ENCODE data around the gene CCDC102A.

The CCDC102A gene

GRCh38 chr16:57464523-57464922, 71.8 kb downstream of the CCDC102A start:
- H3K27ac ChIP-seq (ENCODE audit: low read depth, low read length), result no peak overlapping the region
- no peak overlapping the region for H3K9ac ChIP-seq (ENCODE audit: low read length)
- peaks cover 71% of the 10 kb centered on the region for H3K36me3 ChIP-seq (ENCODE audit: control insufficient read depth, insufficient read depth, low read length)
- peaks cover 3% of the 10 kb centered on the region; the same call in 1 of the 2 replicates for H3K4me1 ChIP-seq (ENCODE audit: control insufficient read depth, insufficient read depth, low read length)
- H3K4me3 ChIP-seq (ENCODE audit: low read depth, low read length), result no peak overlapping the region
- H3K9me3 ChIP-seq (ENCODE audit: control insufficient read depth, insufficient read depth, low read depth, low read length), result no peaks in the 10 kb centered on the region
- no peaks in the 10 kb centered on the region for H3K27me3 ChIP-seq (ENCODE audit: control insufficient read depth, insufficient read depth, low read length)

DNA sequence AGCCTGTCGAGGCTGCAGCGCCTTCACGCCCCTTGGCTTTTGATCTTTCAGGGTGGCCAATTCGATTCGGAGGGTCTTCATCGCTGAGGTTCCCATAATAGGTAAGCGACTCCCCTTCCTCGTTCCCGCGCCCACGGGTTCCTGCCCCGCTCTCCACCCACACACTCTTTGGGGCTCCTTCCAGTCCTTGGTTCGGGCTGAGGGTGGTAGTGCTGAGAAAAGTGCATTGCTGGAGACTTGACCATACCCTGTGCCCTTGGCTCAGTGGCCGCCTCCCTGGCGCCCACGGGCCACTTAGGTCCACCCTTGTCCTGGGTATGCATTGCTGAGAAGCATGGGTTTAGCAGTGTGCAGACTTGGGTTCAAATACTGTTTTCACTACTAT, 73.4 kb downstream of the CCDC102A start:
- peak overlapping the region; percentile 93 for H3K9ac ChIP-seq (ENCODE audit: low read length)
- H3K27me3 ChIP-seq (ENCODE audit: control insufficient read depth, insufficient read depth, low read length), result no peaks in the 10 kb centered on the region
- H3K27ac ChIP-seq (ENCODE audit: low read depth, low read length), result no peak overlapping the region; the same call in 1 of the 2 replicates
- H3K9me3 ChIP-seq (ENCODE audit: control insufficient read depth, insufficient read depth, low read depth, low read length), result no peaks in the 10 kb centered on the region
- H3K36me3 ChIP-seq (ENCODE audit: control insufficient read depth, insufficient read depth, low read length), result peaks cover 71% of the 10 kb centered on the region
- H3K4me1 ChIP-seq (ENCODE audit: control insufficient read depth, insufficient read depth, low read length), result peaks cover 3% of the 10 kb centered on the region; the same call in 1 of the 2 replicates
- H3K4me3 ChIP-seq (ENCODE audit: low read depth, low read length), result peak overlapping the region; percentile 97

DNA sequence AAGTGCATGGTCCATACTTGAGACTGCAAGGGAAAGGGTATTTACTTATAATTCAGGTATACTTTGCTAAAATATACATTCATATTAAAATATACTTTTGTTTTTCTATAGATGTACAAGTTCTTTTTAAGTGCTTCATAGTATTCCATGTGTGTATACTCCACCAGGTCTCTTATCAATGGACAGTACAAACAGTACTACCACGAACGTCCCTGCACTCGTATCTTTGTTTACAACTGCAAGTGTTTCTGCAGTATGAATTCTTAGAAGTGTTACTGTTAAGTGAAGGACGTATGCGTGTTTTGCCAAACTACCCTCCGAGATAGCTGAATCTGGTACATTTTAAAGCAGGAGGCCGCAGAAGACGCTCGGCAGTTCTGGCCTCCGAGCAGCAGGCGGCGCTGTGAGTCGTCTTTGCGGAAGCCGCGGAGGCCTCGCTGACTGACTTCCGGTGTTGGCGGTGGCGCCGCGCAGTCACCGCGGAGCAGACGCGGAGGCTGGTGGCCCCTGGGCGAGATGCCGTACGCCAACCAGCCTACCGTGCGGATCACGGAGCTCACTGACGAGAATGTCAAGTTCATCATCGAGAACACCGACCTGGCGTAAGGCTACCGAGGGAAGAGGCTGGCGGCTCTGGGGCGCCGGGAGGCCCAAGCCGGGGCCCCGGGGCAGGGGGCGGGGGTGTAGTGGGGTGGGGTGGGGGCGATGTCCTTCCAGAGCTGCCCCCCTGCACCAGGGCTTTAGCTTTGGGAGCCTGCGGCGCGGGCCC, 74.0 kb downstream of the CCDC102A start, which contains the start of gene POLR2C:
POLR2C (plus strand) TSS at position 471 of the 769 bp plus-strand sequence; CDS start at position 517, 46 bp downstream.
- H3K9me3 ChIP-seq (ENCODE audit: control insufficient read depth, insufficient read depth, low read depth, low read length), result no peaks in the 10 kb centered on the region
- peak within 1 kb of the TSS; percentile 93 for H3K9ac ChIP-seq (ENCODE audit: low read length)
- peak within 1 kb of the TSS; percentile 97 for H3K4me3 ChIP-seq (ENCODE audit: low read depth, low read length)
- no peaks in the 10 kb centered on the region for H3K27me3 ChIP-seq (ENCODE audit: control insufficient read depth, insufficient read depth, low read length)
- H3K36me3 ChIP-seq (ENCODE audit: control insufficient read depth, insufficient read depth, low read length), result peaks cover 71% of the 10 kb centered on the region
- H3K4me1 ChIP-seq (ENCODE audit: control insufficient read depth, insufficient read depth, low read length), result peaks cover 3% of the 10 kb centered on the region; the same call in 1 of the 2 replicates
- H3K27ac ChIP-seq (ENCODE audit: low read depth, low read length), result no peak within 1 kb of the TSS; the same call in 1 of the 2 replicates
